Endothelial cell (in vitro differentiated cells): ENCODE results near the gene WNT5A. TPM values are rescaled to one million over a fixed set of nuclear protein-coding genes. Genes with fewer than 3 reads are reported as not detected.

Experiments
- DNase-seq: peaks from one replicate; pipeline ENCODE4 v3.0.0; 2021; ENCODE audit warnings: low spot score
- H3K27ac Mint-ChIP-seq: one replicate; pipeline ENCODE4 v1.8.0; 2021; ENCODE audit warnings: mixed read lengths, inconsistent platforms; ENCODE audit not compliant: unreplicated experiment
- H3K27me3 Mint-ChIP-seq: one replicate; pipeline ENCODE4 v1.8.0; 2021; ENCODE audit warnings: mild to moderate bottlenecking, moderate library complexity, mixed read lengths, inconsistent platforms; ENCODE audit not compliant: unreplicated experiment
- H3K36me3 Mint-ChIP-seq: one replicate; pipeline ENCODE4 v1.8.0; 2021; ENCODE audit warnings: mild to moderate bottlenecking, low read depth, mixed read lengths, inconsistent platforms; ENCODE audit not compliant: unreplicated experiment
- H3K4me1 Mint-ChIP-seq: one replicate; pipeline ENCODE4 v1.8.0; 2021; ENCODE audit warnings: mild to moderate bottlenecking, mixed read lengths, inconsistent platforms; ENCODE audit not compliant: unreplicated experiment
- H3K4me3 Mint-ChIP-seq: one replicate; pipeline ENCODE4 v1.8.0; 2021; ENCODE audit warnings: mild to moderate bottlenecking, mixed read lengths, inconsistent platforms; ENCODE audit not compliant: unreplicated experiment
- H3K9me3 Mint-ChIP-seq: one replicate; pipeline ENCODE4 v1.8.0; 2021; ENCODE audit warnings: mixed read lengths, inconsistent platforms; ENCODE audit not compliant: unreplicated experiment
- total RNA-seq: library from RNA; stranded (reverse); fragmentation: NEBNext Ultra II Directional; extraction: Animal tissue kit (Norgen Biotek cat#: 25700); gene quantifications from one replicate; pipeline ENCODE4 v1.2.1, GENCODE V29; 2021; ENCODE audit not compliant: unreplicated experiment
- TF ChIP-seq, protein P1 (sequence below): fragments of 200-600 bp; sonication (generic); IDR thresholded peaks from one replicate; pipeline ENCODE4 v1.5.0; 2021; ENCODE audit warnings: antibody characterized with exemption; ENCODE audit not compliant: unreplicated experiment

The WNT5A gene
- total RNA-seq, 1 donor from 2014 or later: 9.7 TPM

GRCh38 chr3:55442861-55443260, 44.2 kb downstream of the WNT5A start:
- H3K9me3 Mint-ChIP-seq: no peaks in the 10 kb centered on the region
- no peaks in the 10 kb centered on the region for H3K36me3 Mint-ChIP-seq
- TF ChIP-seq, protein P1, sequence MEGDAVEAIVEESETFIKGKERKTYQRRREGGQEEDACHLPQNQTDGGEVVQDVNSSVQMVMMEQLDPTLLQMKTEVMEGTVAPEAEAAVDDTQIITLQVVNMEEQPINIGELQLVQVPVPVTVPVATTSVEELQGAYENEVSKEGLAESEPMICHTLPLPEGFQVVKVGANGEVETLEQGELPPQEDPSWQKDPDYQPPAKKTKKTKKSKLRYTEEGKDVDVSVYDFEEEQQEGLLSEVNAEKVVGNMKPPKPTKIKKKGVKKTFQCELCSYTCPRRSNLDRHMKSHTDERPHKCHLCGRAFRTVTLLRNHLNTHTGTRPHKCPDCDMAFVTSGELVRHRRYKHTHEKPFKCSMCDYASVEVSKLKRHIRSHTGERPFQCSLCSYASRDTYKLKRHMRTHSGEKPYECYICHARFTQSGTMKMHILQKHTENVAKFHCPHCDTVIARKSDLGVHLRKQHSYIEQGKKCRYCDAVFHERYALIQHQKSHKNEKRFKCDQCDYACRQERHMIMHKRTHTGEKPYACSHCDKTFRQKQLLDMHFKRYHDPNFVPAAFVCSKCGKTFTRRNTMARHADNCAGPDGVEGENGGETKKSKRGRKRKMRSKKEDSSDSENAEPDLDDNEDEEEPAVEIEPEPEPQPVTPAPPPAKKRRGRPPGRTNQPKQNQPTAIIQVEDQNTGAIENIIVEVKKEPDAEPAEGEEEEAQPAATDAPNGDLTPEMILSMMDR: no peak
- peaks cover 5% of the 10 kb centered on the region for H3K4me1 Mint-ChIP-seq
- no peak overlapping the region for H3K27ac Mint-ChIP-seq
- DNase-seq: no peak
- H3K27me3 Mint-ChIP-seq: peaks cover 1% of the 10 kb centered on the region
- no peak overlapping the region for H3K4me3 Mint-ChIP-seq

DNA sequence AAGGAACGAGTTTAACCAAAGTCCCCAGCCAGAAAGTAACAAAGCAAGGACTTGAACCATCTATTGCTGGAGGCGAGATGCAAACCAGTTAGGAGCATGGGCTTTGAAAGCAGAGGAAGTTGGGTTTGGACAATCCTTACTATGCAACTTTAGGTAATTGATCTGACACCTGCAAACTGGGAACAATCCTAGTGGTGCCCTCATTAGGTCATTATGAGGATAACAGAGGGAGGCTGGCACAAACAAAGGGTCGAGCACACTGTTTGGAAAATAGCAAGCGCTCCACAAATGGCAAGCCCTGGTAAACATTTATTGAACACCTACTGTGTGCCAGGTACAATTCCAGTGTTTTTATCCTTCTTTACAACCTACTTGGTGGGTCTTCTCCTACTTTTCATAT, 45.6 kb downstream of the WNT5A start:
- Mint-ChIP-seq H3K27ac (no peak overlapping the region), H3K36me3 (no peaks in the 10 kb centered on the region), H3K4me3 (no peak overlapping the region), H3K9me3 (no peaks in the 10 kb centered on the region), H3K27me3 (peaks cover 1% of the 10 kb centered on the region), H3K4me1 (peaks cover 5% of the 10 kb centered on the region)
- TF ChIP-seq, protein P1: no peak
- no peak for DNase-seq

DNA sequence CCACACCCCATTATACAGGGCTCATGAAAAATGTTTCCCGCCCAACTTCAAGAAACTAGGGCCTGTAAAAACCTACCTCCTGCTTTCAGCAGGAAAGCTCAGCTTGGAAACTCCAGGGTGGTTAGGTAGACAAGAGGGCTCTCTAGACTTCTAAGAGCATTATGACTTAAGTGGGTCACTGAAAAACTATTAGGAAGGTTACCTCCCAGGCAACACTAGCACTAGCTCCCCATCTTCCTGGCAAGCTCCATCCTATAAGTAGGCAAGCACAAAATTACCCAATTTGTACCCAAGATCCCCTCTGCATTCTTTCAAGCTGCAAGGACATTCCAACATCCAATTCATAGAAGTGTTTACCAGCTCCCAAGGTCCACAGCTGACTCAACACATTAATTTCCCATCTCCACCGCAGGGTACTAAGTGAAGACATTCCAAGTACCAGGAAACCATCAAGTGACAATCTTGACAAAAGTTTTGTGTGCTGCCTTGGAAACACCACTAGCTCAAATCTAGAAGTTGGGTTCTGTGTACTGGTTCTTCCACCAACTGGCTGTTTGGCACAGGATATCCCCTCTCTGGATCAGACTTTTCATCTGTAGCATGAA, 46.9 kb downstream of the WNT5A start:
- no peak overlapping the region for H3K27ac Mint-ChIP-seq
- TF ChIP-seq, protein P1: no peak
- peaks cover 1% of the 10 kb centered on the region for H3K27me3 Mint-ChIP-seq
- H3K36me3 Mint-ChIP-seq: no peaks in the 10 kb centered on the region
- peaks cover 5% of the 10 kb centered on the region for H3K4me1 Mint-ChIP-seq
- DNase-seq: no peak
- no peaks in the 10 kb centered on the region for H3K9me3 Mint-ChIP-seq
- H3K4me3 Mint-ChIP-seq: no peak overlapping the region

DNA sequence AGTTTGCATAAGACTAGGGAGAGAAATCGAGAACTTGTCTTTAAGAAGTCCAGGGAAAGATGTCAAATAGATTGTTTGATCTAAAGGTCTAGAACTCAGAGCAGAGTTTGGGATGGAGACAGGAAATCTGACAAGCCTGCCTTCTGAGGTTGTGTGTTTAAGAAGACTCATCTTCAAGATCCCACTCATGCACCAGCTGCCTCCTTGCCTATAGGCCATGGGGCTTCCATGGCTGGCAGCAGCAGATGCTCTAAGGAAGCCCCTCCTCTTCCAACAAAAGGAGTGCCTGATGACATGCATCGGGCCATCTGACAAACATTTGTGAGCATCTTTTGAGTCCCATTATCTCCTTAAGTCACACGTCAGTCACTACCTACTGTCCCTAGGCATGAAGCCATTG, 47.4 kb downstream of the WNT5A start:
- H3K27ac Mint-ChIP-seq: no peak overlapping the region

DNA sequence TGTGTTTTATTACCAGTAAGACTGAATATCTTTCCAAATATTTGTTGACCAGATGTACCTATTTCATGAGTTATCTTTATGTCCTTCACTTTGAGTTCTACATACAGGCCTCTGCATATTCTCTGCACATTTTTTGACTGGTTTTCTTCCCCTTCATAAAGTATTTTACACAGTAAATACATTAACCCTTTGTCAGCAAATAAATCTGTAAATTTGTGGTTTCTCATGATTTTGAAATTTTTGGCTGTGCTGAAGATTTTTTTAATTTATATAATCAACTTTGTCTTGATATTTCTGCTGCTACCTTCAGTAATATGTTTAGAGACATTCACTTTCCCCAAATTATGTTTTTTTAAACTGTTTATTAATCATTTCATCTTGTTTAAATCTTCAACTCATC, 50.5 kb downstream of the WNT5A start:
- Mint-ChIP-seq H3K9me3 (no peaks in the 10 kb centered on the region), H3K27ac (no peak overlapping the region), H3K4me1 (peaks cover 5% of the 10 kb centered on the region), H3K36me3 (no peaks in the 10 kb centered on the region), H3K4me3 (no peak overlapping the region), H3K27me3 (peaks cover 3% of the 10 kb centered on the region)
- TF ChIP-seq, protein P1: no peak
- no peak for DNase-seq

More for the DNA sequence above, 47.4 kb downstream of the WNT5A start:
- Mint-ChIP-seq H3K27me3 (peaks cover 1% of the 10 kb centered on the region), H3K4me3 (no peak overlapping the region), H3K4me1 (peaks cover 5% of the 10 kb centered on the region), H3K36me3 (no peaks in the 10 kb centered on the region), H3K9me3 (no peaks in the 10 kb centered on the region)
- DNase-seq: no peak
- TF ChIP-seq, protein P1: no peak
